HEK293 (cell line): ENCODE data around the gene IL1RL2.

Source experiments
- CTCF ChIP-seq: fragments of 450-650 bp; formaldehyde crosslinking; IDR thresholded peaks from 2 replicates; pipeline ENCODE4 v1.5.1; 2016; ENCODE audit warnings: missing biosample characterization, missing genetic modification characterization
- REST ChIP-seq: fragments of 450-650 bp; formaldehyde crosslinking; IDR thresholded peaks from 2 replicates; pipeline ENCODE4 v1.5.1; 2016; ENCODE audit warnings: missing biosample characterization, missing genetic modification characterization
- SCRT2 ChIP-seq: fragments of 450-650 bp; formaldehyde crosslinking; IDR thresholded peaks from 2 replicates; pipeline ENCODE4 v1.5.1; 2016; ENCODE audit warnings: missing biosample characterization, missing genetic modification characterization
- ZNF416 ChIP-seq: fragments of 450-650 bp; formaldehyde crosslinking; IDR thresholded peaks from 2 replicates; pipeline ENCODE4 v1.5.1; 2016; ENCODE audit warnings: missing biosample characterization, missing genetic modification characterization
- ZNF785 ChIP-seq: fragments of 450-650 bp; formaldehyde crosslinking; IDR thresholded peaks from 2 replicates; pipeline ENCODE4 v1.5.1; 2016; ENCODE audit warnings: missing biosample characterization, missing genetic modification characterization

GRCh38 chr2:102273619-102274211 is 86.9 kb downstream of the IL1RL2 start:
- no peak for TF ChIP-seq CTCF (tag by site-specific recombination)
- TF ChIP-seq SCRT2 (tag by site-specific recombination): no peak
- TF ChIP-seq ZNF416 (tag by site-specific recombination): no peak
- no peak for TF ChIP-seq REST (tag by site-specific recombination)
- TF ChIP-seq ZNF785: no peak
